HEK293 (cell line): ENCODE measurements around the gene ERAS.

ENCODE experiments used
- CTCF ChIA-PET: fragments of 350-600 bp; formaldehyde crosslinking; extraction: SDS; loops from one replicate; lab custom pipeline; 2021; ENCODE audit warnings: antibody characterized with exemption; lab: Yijun Ruan, JAX
- POLR2A ChIA-PET: fragments of 300-600 bp; formaldehyde crosslinking; extraction: SDS; loops from one replicate; lab custom pipeline; 2020; ENCODE audit warnings: antibody characterized with exemption, inconsistent platforms; lab: Yijun Ruan, JAX
- H3K27ac ChIP-seq: fragments of 200-500 bp; sonication (Bioruptor generic); 2 replicates; pipeline ENCODE4 v1.5.1; 2014; ENCODE audit warnings: low read depth, low read length, control low read depth, inconsistent platforms; ENCODE audit errors: extremely low read depth
- H3K36me3 ChIP-seq, 2 experiments: fragments of 200-500 bp in 1 of 2; sonication (Bioruptor generic) in 1 of 2; 1 replicate in 1 of 2; 2 replicates in 1 of 2; pipeline ENCODE4 v1.5.1; 2014 to 2017; ENCODE audit warnings: inconsistent platforms in 2 of 2, low read length in 2 of 2; ENCODE audit not compliant: control insufficient read depth in 2 of 2, insufficient read depth in 1 of 2
- H3K4me1 ChIP-seq: fragments of 200-500 bp; sonication (Bioruptor generic); 2 replicates; pipeline ENCODE4 v1.5.1; 2014; ENCODE audit warnings: mild to moderate bottlenecking, low read length, inconsistent platforms; ENCODE audit not compliant: control insufficient read depth, insufficient read depth
- H3K4me3 ChIP-seq: 2 replicates; pipeline ENCODE4 v1.5.1; 2011; ENCODE audit warnings: low read depth, mild to moderate bottlenecking, control low read depth, low read length, moderate library complexity
- H3K9me3 ChIP-seq: fragments of 200-500 bp; sonication (Bioruptor generic); 2 replicates; pipeline ENCODE4 v1.5.1; 2014; ENCODE audit warnings: low read depth, low read length, inconsistent platforms; ENCODE audit not compliant: control insufficient read depth, insufficient read depth
- GLI4 ChIP-seq: fragments of 450-650 bp; formaldehyde crosslinking; IDR thresholded peaks from 2 replicates; pipeline ENCODE4 v1.5.1; 2016; ENCODE audit warnings: missing biosample characterization, missing genetic modification characterization
- HOXA7 ChIP-seq: sonication (generic); formaldehyde crosslinking; IDR thresholded peaks from 2 replicates; pipeline ENCODE4 v1.8.1; 2022; ENCODE audit warnings: missing genetic modification reagents, borderline replicate concordance
- KLF9 ChIP-seq: fragments of 450-650 bp; formaldehyde crosslinking; IDR thresholded peaks from 2 replicates; pipeline ENCODE4 v1.5.1; 2016; ENCODE audit warnings: missing biosample characterization, missing genetic modification characterization, low read depth
- OSR2 ChIP-seq: fragments of 450-650 bp; formaldehyde crosslinking; IDR thresholded peaks from 2 replicates; pipeline ENCODE4 v1.5.1; 2016; ENCODE audit warnings: missing biosample characterization, missing genetic modification characterization
- RBAK ChIP-seq: fragments of 450-650 bp; formaldehyde crosslinking; IDR thresholded peaks from 2 replicates; pipeline ENCODE4 v1.5.1; 2016; ENCODE audit warnings: missing biosample characterization, missing genetic modification characterization
- TCF7L2 ChIP-seq: IDR thresholded peaks from 2 replicates; pipeline ENCODE4 v1.6.1; 2011; ENCODE audit warnings: low read depth, mild to moderate bottlenecking, inconsistent platforms, low read length, moderate library complexity, borderline replicate concordance
- ZBTB21 ChIP-seq: fragments of 450-650 bp; formaldehyde crosslinking; IDR thresholded peaks from 2 replicates; pipeline ENCODE4 v1.5.1; 2017; ENCODE audit warnings: missing biosample characterization, missing genetic modification characterization
- ZFP41 ChIP-seq: fragments of 450-650 bp; formaldehyde crosslinking; IDR thresholded peaks from 2 replicates; pipeline ENCODE4 v1.5.1; 2016; ENCODE audit warnings: missing biosample characterization, missing genetic modification characterization, borderline replicate concordance
- ZNF112 ChIP-seq: fragments of 450-650 bp; formaldehyde crosslinking; IDR thresholded peaks from 2 replicates; pipeline ENCODE4 v1.5.0; 2017; ENCODE audit warnings: missing biosample characterization, missing genetic modification characterization
- ZNF146 ChIP-seq: fragments of 450-650 bp; formaldehyde crosslinking; IDR thresholded peaks from 2 replicates; pipeline ENCODE4 v1.5.1; 2016; ENCODE audit warnings: missing biosample characterization, missing genetic modification characterization
- ZNF155 ChIP-seq: fragments of 450-650 bp; formaldehyde crosslinking; IDR thresholded peaks from 2 replicates; pipeline ENCODE4 v1.5.1; 2016; ENCODE audit warnings: missing biosample characterization, missing genetic modification characterization
- ZNF19 ChIP-seq: fragments of 450-650 bp; formaldehyde crosslinking; IDR thresholded peaks from 2 replicates; pipeline ENCODE4; 2016; ENCODE audit warnings: missing biosample characterization, missing genetic modification characterization, low read depth
- ZNF292 ChIP-seq: fragments of 450-650 bp; formaldehyde crosslinking; IDR thresholded peaks from 2 replicates; pipeline ENCODE4 v1.5.1; 2016; ENCODE audit warnings: low read depth, missing biosample characterization, missing genetic modification characterization, borderline replicate concordance
- ZNF302 ChIP-seq: fragments of 450-650 bp; formaldehyde crosslinking; IDR thresholded peaks from 2 replicates; pipeline ENCODE4 v1.5.1; 2016; ENCODE audit warnings: missing biosample characterization, missing genetic modification characterization, low read depth
- ZNF335 ChIP-seq: fragments of 450-650 bp; formaldehyde crosslinking; conservative IDR thresholded peaks from 2 replicates; pipeline ENCODE4 v1.5.1; 2016; ENCODE audit warnings: missing biosample characterization, missing genetic modification characterization
- ZNF394 ChIP-seq: fragments of 450-650 bp; formaldehyde crosslinking; IDR thresholded peaks from 2 replicates; pipeline ENCODE4 v1.5.1; 2016; ENCODE audit warnings: missing biosample characterization, missing genetic modification characterization, mild to moderate bottlenecking, moderate library complexity, borderline replicate concordance
- ZNF48 ChIP-seq: fragments of 450-650 bp; formaldehyde crosslinking; IDR thresholded peaks from 2 replicates; pipeline ENCODE4 v1.5.1; 2016; ENCODE audit warnings: missing biosample characterization, missing genetic modification characterization
- ZNF514 ChIP-seq: fragments of 450-650 bp; formaldehyde crosslinking; IDR thresholded peaks from 2 replicates; pipeline ENCODE4 v1.5.1; 2016; ENCODE audit warnings: missing biosample characterization, missing genetic modification characterization
- ZNF530 ChIP-seq: fragments of 450-650 bp; formaldehyde crosslinking; IDR thresholded peaks from 2 replicates; pipeline ENCODE4 v1.5.1; 2016; ENCODE audit warnings: low read depth, missing biosample characterization, missing genetic modification characterization
- ZNF561 ChIP-seq: fragments of 450-650 bp; IDR thresholded peaks from 2 replicates; pipeline ENCODE4 v1.5.1; 2018; ENCODE audit warnings: missing biosample characterization, missing genetic modification characterization, borderline replicate concordance
- ZNF585B ChIP-seq: fragments of 450-650 bp; formaldehyde crosslinking; IDR thresholded peaks from 2 replicates; pipeline ENCODE4 v1.5.1; 2016; ENCODE audit warnings: missing biosample characterization, missing genetic modification characterization
- ZNF624 ChIP-seq: fragments of 450-650 bp; formaldehyde crosslinking; IDR thresholded peaks from 2 replicates; pipeline ENCODE4 v1.5.1; 2017; ENCODE audit warnings: missing biosample characterization, missing genetic modification characterization
- ZNF660 ChIP-seq: fragments of 450-650 bp; IDR thresholded peaks from 2 replicates; pipeline ENCODE4 v1.5.1; 2018; ENCODE audit warnings: missing biosample characterization, mild to moderate bottlenecking, missing genetic modification characterization
- ZNF701 ChIP-seq: fragments of 450-650 bp; formaldehyde crosslinking; IDR thresholded peaks from 2 replicates; pipeline ENCODE4 v1.5.1; 2016; ENCODE audit warnings: missing biosample characterization, missing genetic modification characterization
- TF ChIP-seq, protein P1 (sequence below): fragments of 450-650 bp; IDR thresholded peaks from 2 replicates; pipeline ENCODE4 v1.5.1; 2018; ENCODE audit warnings: missing biosample characterization, mild to moderate bottlenecking, missing genetic modification characterization
- TF ChIP-seq, protein P2 (sequence below): fragments of 450-650 bp; formaldehyde crosslinking; IDR thresholded peaks from 2 replicates; pipeline ENCODE4 v1.5.1; 2016; ENCODE audit warnings: missing biosample characterization, missing genetic modification characterization
- TF ChIP-seq, protein P3 (sequence below): fragments of 450-650 bp; formaldehyde crosslinking; IDR thresholded peaks from 2 replicates; pipeline ENCODE4 v1.5.1; 2016; ENCODE audit warnings: missing biosample characterization, missing genetic modification characterization
- TF ChIP-seq, protein P4 (sequence below): fragments of 450-650 bp; formaldehyde crosslinking; IDR thresholded peaks from 2 replicates; pipeline ENCODE4 v1.5.1; 2016; ENCODE audit warnings: missing biosample characterization, missing genetic modification characterization
- TF ChIP-seq, protein P5 (sequence below): fragments of 450-650 bp; formaldehyde crosslinking; IDR thresholded peaks from 2 replicates; pipeline ENCODE4 v1.5.1; 2017; ENCODE audit warnings: missing biosample characterization, missing genetic modification characterization

The ERAS gene

DNA sequence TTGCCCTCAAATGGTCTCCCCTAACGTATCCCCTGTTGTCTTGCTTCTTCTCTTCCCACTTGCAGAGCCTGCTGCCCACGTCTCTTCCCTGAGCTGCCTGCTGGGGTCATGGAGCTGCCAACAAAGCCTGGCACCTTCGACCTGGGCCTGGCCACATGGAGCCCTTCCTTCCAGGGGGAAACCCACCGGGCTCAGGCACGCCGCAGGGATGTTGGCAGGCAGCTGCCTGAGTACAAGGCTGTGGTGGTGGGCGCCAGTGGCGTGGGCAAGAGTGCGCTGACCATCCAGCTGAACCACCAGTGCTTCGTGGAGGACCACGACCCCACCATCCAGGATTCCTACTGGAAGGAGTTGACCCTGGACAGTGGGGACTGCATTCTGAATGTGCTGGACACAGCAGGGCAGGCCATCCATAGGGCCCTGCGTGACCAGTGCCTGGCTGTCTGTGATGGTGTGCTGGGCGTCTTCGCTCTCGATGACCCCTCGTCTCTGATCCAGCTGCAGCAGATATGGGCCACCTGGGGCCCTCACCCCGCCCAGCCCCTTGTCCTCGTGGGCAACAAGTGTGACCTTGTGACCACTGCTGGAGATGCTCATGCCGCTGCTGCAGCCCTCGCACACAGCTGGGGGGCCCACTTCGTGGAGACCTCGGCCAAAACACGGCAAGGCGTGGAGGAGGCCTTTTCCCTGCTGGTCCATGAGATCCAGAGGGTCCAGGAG lies 2.9 kb downstream of the ERAS start:
- H3K27ac ChIP-seq: no peak overlapping the region
- no peaks in the 10 kb centered on the region for H3K4me1 ChIP-seq
- H3K36me3 ChIP-seq: peaks cover 0 to 17% of the 10 kb centered on the region in 2 experiments; a peak in 1 of 3 replicates
- POLR2A ChIA-PET: interaction anchor here (1.2 kb wide), 1 partner anchor 83 kb away, joined by 3 read pairs; the partner anchor contains the start of gene SLC35A2
- H3K9me3 ChIP-seq: no peaks in the 10 kb centered on the region
- no peak overlapping the region for H3K4me3 ChIP-seq
- CTCF ChIA-PET: no interaction called here
- no peak for TF ChIP-seq KLF9
- TF ChIP-seq, protein P1, sequence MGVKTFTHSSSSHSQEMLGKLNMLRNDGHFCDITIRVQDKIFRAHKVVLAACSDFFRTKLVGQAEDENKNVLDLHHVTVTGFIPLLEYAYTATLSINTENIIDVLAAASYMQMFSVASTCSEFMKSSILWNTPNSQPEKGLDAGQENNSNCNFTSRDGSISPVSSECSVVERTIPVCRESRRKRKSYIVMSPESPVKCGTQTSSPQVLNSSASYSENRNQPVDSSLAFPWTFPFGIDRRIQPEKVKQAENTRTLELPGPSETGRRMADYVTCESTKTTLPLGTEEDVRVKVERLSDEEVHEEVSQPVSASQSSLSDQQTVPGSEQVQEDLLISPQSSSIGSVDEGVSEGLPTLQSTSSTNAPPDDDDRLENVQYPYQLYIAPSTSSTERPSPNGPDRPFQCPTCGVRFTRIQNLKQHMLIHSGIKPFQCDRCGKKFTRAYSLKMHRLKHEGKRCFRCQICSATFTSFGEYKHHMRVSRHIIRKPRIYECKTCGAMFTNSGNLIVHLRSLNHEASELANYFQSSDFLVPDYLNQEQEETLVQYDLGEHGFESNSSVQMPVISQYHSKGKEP: no peak
- no peak for TF ChIP-seq ZNF624
- no peak for TF ChIP-seq ZNF394 (tag by site-specific recombination)
- no peak for TF ChIP-seq ZNF155 (tag by site-specific recombination)
- TF ChIP-seq, protein P2, sequence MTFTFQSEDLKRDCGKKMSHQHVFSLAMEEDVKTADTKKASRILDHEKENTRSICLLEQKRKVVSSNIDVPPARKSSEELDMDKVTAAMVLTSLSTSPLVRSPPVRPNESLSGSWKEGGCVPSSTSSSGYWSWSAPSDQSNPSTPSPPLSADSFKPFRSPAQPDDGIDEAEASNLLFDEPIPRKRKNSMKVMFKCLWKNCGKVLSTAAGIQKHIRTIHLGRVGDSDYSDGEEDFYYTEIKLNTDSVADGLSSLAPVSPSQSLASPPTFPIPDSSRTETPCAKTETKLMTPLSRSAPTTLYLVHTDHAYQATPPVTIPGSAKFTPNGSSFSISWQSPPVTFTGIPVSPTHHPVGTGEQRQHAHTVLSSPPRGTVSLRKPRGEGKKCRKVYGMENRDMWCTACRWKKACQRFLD (tag by site-specific recombination): no peak
- TF ChIP-seq ZNF561: no peak
- no peak for TF ChIP-seq ZNF19 (tag by site-specific recombination)
- no peak for TF ChIP-seq ZNF514
- TF ChIP-seq ZNF292 (tag by site-specific recombination): no peak
- no peak for TF ChIP-seq ZNF112
- TF ChIP-seq ZNF335: no peak
- no peak for TF ChIP-seq ZNF302
- TF ChIP-seq ZFP41: no peak
- TF ChIP-seq, protein P3, sequence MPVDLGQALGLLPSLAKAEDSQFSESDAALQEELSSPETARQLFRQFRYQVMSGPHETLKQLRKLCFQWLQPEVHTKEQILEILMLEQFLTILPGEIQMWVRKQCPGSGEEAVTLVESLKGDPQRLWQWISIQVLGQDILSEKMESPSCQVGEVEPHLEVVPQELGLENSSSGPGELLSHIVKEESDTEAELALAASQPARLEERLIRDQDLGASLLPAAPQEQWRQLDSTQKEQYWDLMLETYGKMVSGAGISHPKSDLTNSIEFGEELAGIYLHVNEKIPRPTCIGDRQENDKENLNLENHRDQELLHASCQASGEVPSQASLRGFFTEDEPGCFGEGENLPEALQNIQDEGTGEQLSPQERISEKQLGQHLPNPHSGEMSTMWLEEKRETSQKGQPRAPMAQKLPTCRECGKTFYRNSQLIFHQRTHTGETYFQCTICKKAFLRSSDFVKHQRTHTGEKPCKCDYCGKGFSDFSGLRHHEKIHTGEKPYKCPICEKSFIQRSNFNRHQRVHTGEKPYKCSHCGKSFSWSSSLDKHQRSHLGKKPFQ (tag by site-specific recombination): no peak

DNA sequence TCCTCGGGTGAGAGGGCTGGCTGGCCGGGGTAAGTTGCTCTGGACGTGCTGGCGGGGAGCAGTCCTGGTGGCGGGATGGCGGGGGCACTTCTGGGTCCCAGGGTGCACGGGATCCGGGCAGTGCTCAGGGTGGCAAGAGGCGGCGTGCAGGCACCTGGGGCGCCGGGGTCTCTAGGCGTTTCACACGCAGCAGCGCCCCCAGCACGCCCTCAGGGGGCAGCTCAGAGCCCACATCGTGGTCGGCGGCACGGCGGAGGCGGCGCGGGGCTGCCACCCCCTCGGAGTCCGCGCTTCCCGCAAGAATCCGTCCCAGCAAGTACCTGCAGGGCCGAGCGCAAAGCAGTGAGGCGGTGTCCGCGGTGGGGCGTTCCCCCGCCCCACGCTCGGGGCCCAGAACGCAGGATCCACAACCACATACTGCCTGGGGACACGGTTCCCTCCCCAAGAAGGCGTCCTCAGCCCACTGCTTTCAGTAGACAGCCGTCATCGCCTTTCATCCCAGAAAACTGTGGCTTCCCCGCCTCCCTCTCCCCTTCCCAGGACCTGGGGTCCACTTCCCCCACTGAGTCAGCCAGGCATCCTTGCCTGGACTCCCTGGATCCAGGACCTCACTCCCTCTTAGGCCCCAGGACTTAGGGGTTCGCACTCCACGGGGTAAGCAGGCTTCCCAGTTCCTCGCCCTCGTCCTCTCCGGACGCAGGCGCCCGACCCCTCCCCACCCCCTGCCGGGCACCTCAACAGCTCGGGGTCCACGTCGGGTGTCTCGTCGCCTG lies 5.0 kb downstream of the ERAS start:
- CTCF ChIA-PET: no interaction called here
- H3K36me3 ChIP-seq: no peaks in the 10 kb centered on the region
- POLR2A ChIA-PET: no interaction called here
- no peaks in the 10 kb centered on the region for H3K4me1 ChIP-seq
- H3K4me3 ChIP-seq: no peak overlapping the region
- no peak overlapping the region for H3K27ac ChIP-seq
- no peaks in the 10 kb centered on the region for H3K9me3 ChIP-seq
- no peak for TF ChIP-seq TCF7L2
- TF ChIP-seq, protein P4, sequence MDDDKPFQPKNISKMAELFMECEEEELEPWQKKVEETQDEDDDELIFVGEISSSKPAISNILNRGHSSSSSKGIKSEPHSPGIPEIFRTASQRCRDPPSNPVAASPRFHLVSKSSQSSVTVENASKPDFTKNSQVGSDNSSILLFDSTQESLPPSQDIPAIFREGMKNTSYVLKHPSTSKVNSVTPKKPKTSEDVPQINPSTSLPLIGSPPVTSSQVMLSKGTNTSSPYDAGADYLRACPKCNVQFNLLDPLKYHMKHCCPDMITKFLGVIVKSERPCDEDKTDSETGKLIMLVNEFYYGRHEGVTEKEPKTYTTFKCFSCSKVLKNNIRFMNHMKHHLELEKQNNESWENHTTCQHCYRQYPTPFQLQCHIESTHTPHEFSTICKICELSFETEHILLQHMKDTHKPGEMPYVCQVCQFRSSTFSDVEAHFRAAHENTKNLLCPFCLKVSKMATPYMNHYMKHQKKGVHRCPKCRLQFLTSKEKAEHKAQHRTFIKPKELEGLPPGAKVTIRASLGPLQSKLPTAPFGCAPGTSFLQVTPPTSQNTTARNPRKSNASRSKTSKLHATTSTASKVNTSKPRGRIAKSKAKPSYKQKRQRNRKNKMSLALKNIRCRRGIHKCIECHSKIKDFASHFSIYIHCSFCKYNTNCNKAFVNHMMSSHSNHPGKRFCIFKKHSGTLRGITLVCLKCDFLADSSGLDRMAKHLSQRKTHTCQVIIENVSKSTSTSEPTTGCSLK (tag by site-specific recombination): no peak
- no peak for TF ChIP-seq GLI4
- no peak for TF ChIP-seq ZNF660 (tag by site-specific recombination)
- TF ChIP-seq ZNF701 (tag by site-specific recombination): no peak
- no peak for TF ChIP-seq ZNF48 (tag by site-specific recombination)
- TF ChIP-seq ZNF530 (tag by site-specific recombination): no peak
- no peak for TF ChIP-seq ZNF585B (tag by site-specific recombination)
- TF ChIP-seq RBAK (tag by site-specific recombination): no peak
- no peak for TF ChIP-seq ZNF146 (tag by site-specific recombination)
- TF ChIP-seq, protein P5, sequence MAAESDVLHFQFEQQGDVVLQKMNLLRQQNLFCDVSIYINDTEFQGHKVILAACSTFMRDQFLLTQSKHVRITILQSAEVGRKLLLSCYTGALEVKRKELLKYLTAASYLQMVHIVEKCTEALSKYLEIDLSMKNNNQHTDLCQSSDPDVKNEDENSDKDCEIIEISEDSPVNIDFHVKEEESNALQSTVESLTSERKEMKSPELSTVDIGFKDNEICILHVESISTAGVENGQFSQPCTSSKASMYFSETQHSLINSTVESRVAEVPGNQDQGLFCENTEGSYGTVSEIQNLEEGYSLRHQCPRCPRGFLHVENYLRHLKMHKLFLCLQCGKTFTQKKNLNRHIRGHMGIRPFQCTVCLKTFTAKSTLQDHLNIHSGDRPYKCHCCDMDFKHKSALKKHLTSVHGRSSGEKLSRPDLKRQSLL: no peak
- TF ChIP-seq OSR2 (tag by site-specific recombination): no peak
- no peak for TF ChIP-seq ZBTB21 (tag by site-specific recombination)
- TF ChIP-seq HOXA7: no peak
